Activated T-helper 1 cell treated with anti-CD3 and anti-CD28 coated beads, Interleukin-12 subunit alpha, Interleukin-12 subunit beta, Interleukin-2, Interleukin-4 antibody, amounts not matched to agents 30 ng/mL and 10 ng/mL and 1 ng/mL, durations not matched to agents 14 hours and 24 hours and 36 hours (primary cell): ENCODE data around the gene TMEM238. TPM values are rescaled to one million over a fixed set of nuclear protein-coding genes. Genes with fewer than 3 reads are reported as not detected.

Source experiments
- DNase-seq: peaks from one replicate; pipeline ENCODE4 v3.0.0; 2021; ENCODE audit warnings: low spot score
- H3K27ac Mint-ChIP-seq: one replicate; pipeline ENCODE4 v1.8.0; 2021; ENCODE audit warnings: mild to moderate bottlenecking, mixed read lengths
- H3K27me3 Mint-ChIP-seq: one replicate; pipeline ENCODE4 v1.8.0; 2022; ENCODE audit warnings: mild to moderate bottlenecking, moderate library complexity, mixed read lengths; ENCODE audit not compliant: insufficient read depth
- H3K36me3 Mint-ChIP-seq: one replicate; pipeline ENCODE4 v1.8.0; 2021; ENCODE audit warnings: low read depth, mixed read lengths
- H3K4me1 Mint-ChIP-seq: one replicate; pipeline ENCODE4 v1.8.0; 2021; ENCODE audit warnings: low read depth, mixed read lengths
- H3K4me3 Mint-ChIP-seq: one replicate; pipeline ENCODE4 v1.8.0; 2021; ENCODE audit warnings: mild to moderate bottlenecking, moderate library complexity, mixed read lengths
- H3K9me3 Mint-ChIP-seq: one replicate; pipeline ENCODE4 v1.8.0; 2021; ENCODE audit warnings: mixed read lengths
- intact Hi-C: fragments of 100-400 bp; cut with micrococcal nuclease; formaldehyde crosslinking; loops from one replicate; pipeline ENCODE4 v1.15.1; 2024
- total RNA-seq: library from RNA; stranded (reverse); gene quantifications from 2 replicates; pipeline ENCODE4 v1.2.3, GENCODE V29; 2022

Gene TMEM238
- total RNA-seq, 1 donor from 2014 or later = 10.6 TPM

DNA sequence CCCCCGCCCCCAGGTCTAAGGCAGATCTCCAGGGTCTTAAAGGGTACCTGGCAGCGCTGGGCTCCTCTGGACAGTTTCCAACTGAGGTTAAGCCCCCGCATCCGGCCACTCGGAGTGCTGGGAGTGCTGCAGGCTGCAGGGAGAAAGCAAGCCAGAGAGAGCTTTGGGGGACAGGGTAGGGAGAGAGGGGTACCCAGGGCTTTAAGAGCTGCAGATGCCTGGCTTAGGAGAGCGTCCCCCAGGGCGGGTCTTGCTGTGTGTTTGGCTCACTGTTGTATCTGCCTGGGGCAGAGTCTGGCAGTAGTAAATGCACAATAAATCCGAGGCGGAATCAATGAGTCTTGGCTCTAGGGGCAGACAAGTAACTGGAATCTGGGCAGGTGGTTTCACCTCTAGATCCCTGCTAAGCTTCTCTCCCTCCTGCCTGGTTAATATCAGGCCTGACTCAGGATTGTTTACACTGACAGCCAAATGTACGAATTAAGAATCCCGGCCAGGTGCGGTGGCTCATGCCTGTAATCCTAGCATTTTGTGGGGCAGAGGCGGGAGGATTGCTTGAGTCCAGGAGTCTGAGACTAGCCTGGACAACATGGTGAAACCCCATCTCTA lies 28.8 kb downstream of the TMEM238 start:
- no peaks in the 10 kb centered on the region for H3K36me3 Mint-ChIP-seq
- peaks cover 26% of the 10 kb centered on the region for H3K4me1 Mint-ChIP-seq
- peak overlapping the region; percentile 33 for H3K4me3 Mint-ChIP-seq
- intact Hi-C loops = loop anchor here (2.0 kb wide), 1 partner anchor 13 kb away; no protein-coding TSS in a partner anchor
- no peaks in the 10 kb centered on the region for H3K9me3 Mint-ChIP-seq
- H3K27me3 Mint-ChIP-seq = peaks cover 44% of the 10 kb centered on the region
- DNase-seq = no peak
- no peak overlapping the region for H3K27ac Mint-ChIP-seq

DNA sequence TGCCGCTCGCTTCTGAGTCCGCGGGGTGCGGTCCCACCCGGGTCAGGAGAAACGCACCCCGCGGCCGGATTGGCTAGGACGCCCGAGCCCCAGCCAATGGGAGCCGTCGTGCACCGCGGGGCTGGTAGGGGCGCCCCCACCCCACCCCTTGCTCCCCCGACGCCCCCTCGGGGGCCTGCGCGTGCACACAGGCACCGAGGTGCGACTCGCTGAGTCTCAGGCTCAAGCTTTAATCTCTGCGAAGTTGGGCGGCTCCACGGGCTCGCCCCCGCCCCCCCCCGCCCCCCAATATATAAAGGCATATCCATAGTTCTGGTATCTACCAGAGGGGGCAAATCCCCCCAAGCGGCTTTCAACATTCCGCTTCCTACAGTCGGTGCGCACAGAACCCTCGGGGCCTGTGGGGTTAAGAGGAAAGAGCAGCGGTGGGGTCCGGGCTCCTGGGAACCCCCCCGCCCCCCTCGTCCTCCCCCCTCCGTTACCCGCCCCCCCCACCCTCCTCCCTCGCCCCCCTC lies 29.3 kb downstream of the TMEM238 start, which contains the start of gene COX6B2:
Gene COX6B2, minus strand, starts transcription at position 22 of the 515 bp plus-strand sequence. CDS start 198 bp downstream, outside the sequence.
- H3K9me3 Mint-ChIP-seq = no peaks in the 10 kb centered on the region
- intact Hi-C loops = loop anchor here (1.0 to 2.0 kb wide), 4 partner anchors 14 to 74 kb away; partner anchors contain the start of genes HSPBP1, KMT5C and RPL28
- peak within 1 kb of the TSS; percentile 82 for H3K4me3 Mint-ChIP-seq
- DNase-seq = no peak
- H3K27ac Mint-ChIP-seq = no peak within 1 kb of the TSS
- peaks cover 26% of the 10 kb centered on the region for H3K4me1 Mint-ChIP-seq
- H3K36me3 Mint-ChIP-seq = no peaks in the 10 kb centered on the region
- peaks cover 44% of the 10 kb centered on the region for H3K27me3 Mint-ChIP-seq

DNA sequence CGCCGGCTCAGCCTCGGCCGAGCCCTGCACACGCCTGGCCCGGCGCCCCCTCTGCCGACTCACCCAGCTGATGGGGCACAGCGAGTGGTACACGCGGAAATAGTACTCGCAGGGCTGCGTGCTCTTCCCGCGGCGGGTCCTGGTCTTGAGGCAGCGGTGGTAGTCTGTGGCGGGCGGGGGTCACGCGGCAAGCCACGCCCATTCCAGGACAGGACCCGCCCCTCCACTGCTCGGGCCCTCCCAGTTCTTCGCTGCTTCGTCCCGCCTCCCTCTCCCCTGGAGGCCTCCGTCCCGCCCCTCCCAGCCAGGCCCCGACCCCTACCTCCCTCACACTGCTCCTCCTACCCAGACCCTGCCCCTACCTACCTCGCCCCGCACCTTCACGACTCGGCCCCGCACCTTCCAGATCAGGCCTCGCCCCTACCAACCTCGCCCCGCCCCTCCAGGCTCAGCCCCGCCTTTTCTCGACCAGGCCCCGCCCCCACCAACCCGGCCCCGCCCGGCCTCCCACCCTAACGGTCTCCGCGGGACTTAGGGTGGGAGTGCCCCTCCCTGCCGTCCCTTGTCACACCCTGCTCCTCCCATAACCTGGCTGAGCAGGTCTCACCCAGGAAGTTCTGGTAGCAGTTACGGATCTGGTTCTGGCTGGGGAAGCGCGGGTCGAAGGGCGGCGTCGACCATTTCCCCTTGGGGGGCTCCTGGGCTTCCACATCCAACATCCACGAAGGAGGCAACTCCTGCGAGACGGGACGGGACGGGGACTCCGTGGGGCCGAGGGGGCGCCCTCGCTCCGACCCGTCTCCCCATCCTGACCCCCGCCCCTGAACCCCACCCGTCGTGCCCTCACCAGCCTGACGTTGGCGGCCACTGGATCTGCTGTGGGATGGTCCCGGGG lies 30.0 kb downstream of the TMEM238 start:
- no peaks in the 10 kb centered on the region for H3K9me3 Mint-ChIP-seq
- H3K4me3 Mint-ChIP-seq = peak overlapping the region; percentile 82
- peak; percentile 45 for DNase-seq
- peaks cover 44% of the 10 kb centered on the region for H3K27me3 Mint-ChIP-seq
- intact Hi-C loops = loop anchor here (1.0 to 2.0 kb wide), 4 partner anchors 15 to 74 kb away; partner anchors contain the start of genes HSPBP1, KMT5C and RPL28
- no peak overlapping the region for H3K27ac Mint-ChIP-seq
- peaks cover 26% of the 10 kb centered on the region for H3K4me1 Mint-ChIP-seq
- no peaks in the 10 kb centered on the region for H3K36me3 Mint-ChIP-seq

DNA sequence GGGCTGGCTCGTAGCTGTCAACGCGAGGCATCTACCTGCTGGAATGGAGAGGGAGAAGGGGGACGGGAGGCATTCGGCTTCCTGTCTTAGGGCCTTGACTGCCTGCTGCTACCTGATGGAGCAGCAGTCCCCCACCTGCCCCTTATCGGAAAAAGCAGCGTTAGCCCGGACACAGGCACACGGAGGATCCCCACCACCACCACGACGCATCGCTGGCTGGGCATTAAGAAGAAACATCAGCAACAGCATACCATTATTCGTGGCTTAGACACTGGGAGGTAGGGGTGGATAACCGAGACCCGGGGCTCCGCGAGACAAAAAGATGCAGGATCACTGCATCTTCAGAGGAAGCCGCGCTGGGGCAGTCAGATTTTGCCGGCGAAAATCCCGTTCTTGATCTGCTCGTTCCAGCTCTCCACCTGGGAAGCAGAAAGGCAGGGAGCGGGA lies 30.7 kb downstream of the TMEM238 start:
- peaks cover 43% of the 10 kb centered on the region for H3K27me3 Mint-ChIP-seq
- H3K27ac Mint-ChIP-seq = no peak overlapping the region
- no peaks in the 10 kb centered on the region for H3K36me3 Mint-ChIP-seq

DNA sequence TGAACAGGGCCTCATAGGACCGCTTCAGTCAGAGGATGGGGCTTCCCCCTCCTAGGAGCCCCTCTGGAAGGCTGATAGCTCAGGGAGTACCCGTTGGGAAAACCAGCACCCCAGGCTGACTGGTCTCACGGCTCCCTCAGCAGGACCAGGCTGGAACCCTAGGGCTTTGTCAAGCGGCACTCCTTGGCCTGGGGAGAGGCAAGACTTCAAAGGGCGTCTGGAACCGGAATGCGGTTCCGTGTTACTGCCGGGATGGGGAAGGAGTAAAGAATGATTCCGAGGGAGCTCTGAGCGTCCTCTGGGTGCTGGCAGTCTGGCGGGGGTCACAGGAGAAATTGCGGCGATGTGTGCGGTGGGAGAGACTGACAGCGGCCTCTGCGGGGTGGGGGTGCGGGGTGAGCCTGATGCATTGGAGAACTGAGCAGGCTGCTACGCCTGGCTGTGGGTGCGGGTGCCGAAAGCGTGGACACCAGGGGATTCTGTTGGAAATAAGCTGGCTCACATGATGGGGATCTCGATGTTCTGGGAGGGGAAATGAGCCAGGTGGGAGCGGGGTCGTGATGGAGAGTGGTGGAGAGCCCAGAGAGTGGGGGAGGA lies 31.4 kb downstream of the TMEM238 start:
- Mint-ChIP-seq H3K4me3 (peak overlapping the region; percentile 82), H3K9me3 (no peaks in the 10 kb centered on the region), H3K36me3 (no peaks in the 10 kb centered on the region), H3K27me3 (peaks cover 42% of the 10 kb centered on the region), H3K4me1 (peaks cover 26% of the 10 kb centered on the region), H3K27ac (peak overlapping the region; percentile 13)
- no peak for DNase-seq
- intact Hi-C loops = no loop called here

More for the DNA sequence above, 30.7 kb downstream of the TMEM238 start:
- no peak for DNase-seq
- H3K4me3 Mint-ChIP-seq = peak overlapping the region; percentile 82
- H3K4me1 Mint-ChIP-seq = peaks cover 26% of the 10 kb centered on the region
- H3K9me3 Mint-ChIP-seq = no peaks in the 10 kb centered on the region
- intact Hi-C loops = no loop called here

DNA sequence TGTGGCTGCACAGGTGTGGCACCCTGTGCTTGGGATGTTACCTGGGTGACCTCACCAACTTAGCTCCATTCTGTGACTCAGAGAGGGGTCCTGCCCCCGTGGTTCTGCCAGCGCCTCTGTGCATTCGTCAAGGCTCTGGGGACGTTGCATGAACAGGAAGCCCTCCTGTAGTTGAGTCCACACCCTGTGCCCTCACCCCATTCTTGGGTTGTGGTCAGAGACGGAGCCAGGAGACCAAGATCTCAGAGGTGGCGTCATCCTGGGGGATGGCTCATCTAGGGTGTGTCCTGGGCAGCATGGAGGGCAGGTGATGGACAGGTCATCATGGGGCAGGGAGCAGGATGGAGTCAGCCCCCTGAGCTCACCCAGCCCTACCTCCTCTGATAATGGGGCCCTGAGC lies 32.1 kb downstream of the TMEM238 start:
- intact Hi-C loops = no loop called here
- H3K36me3 Mint-ChIP-seq = no peaks in the 10 kb centered on the region
- H3K27ac Mint-ChIP-seq = no peak overlapping the region
- peaks cover 26% of the 10 kb centered on the region for H3K4me1 Mint-ChIP-seq
- no peak for DNase-seq
- H3K9me3 Mint-ChIP-seq = no peaks in the 10 kb centered on the region
- H3K27me3 Mint-ChIP-seq = peaks cover 36% of the 10 kb centered on the region
- peak overlapping the region; percentile 30 for H3K4me3 Mint-ChIP-seq

DNA sequence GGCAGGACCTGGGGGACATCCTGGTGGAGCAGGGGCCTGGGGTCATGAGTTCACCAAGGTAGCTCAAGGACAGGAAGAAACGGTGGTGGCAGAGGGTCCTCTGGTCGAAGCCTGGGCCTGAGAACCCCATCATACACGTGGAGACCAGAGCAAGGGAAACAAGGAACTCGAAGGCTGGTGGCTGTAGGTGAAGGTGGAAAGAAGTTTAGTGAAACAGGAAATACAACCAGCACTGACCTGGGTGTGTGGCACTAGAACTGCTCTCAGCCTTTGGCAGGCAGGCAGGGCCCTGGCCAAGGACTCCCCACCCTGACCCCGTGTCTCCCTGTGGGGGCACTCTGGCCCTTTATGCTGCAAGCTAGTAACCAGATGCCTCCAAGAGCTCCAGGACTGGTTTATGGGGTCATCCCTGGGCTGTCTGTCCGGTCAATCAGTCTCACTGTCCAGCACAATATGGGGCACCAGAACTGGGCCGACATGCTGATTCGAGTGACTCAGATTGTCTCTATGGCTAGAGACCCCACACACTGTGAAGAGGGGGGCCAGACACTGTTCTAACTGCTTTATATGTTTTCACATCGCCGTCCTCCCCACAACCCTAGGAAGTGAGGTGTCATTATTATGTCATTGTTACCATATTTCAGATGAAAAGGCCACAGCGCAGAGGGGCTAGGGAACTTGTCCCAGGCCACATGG lies 33.3 kb downstream of the TMEM238 start:
- no peaks in the 10 kb centered on the region for H3K36me3 Mint-ChIP-seq
- H3K9me3 Mint-ChIP-seq = no peaks in the 10 kb centered on the region
- intact Hi-C loops = no loop called here
- H3K27me3 Mint-ChIP-seq = peaks cover 32% of the 10 kb centered on the region
- H3K27ac Mint-ChIP-seq = no peak overlapping the region
- peaks cover 26% of the 10 kb centered on the region for H3K4me1 Mint-ChIP-seq
- DNase-seq = no peak
- H3K4me3 Mint-ChIP-seq = peak overlapping the region; percentile 22

DNA sequence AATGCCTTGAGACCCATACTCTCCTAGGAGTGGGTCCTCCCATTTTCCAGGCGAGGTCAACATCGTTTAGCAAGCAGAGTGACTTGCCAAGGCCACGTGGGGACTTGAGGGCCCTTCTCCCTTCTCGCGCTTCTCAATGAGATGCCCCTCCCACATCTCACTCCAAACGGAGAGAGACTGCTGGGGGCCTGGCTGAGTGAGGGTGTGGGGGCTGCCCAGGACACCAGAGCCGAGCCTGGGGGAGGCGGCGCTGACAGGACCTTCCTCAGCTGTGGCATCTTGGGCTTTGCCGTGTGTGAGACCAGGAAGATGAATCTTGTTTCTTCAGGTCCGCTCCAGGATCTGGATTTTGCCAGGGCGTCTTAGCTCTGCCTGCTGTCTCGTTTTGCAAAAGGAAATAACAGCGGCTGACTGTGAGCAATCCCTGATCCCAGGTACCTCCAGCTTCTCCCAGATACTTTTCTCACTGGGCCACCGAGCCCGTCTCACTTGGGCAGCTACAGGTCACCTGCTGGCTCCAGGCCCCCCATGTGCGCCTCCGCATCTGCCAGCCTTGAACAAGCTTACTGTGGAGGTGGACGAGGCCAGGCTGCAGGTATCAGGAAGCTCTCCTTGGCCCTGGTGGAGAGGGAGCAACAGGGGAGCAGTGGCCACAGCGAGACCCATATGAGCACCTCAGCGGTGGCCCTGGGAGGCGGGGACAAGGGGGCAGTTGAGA lies 35.6 kb downstream of the TMEM238 start:
- Mint-ChIP-seq H3K27me3 (peaks cover 20% of the 10 kb centered on the region), H3K4me1 (peaks cover 25% of the 10 kb centered on the region), H3K4me3 (no peak overlapping the region), H3K9me3 (no peaks in the 10 kb centered on the region), H3K36me3 (peaks cover 3% of the 10 kb centered on the region), H3K27ac (no peak overlapping the region)
- no peak for DNase-seq
- intact Hi-C loops = no loop called here

DNA sequence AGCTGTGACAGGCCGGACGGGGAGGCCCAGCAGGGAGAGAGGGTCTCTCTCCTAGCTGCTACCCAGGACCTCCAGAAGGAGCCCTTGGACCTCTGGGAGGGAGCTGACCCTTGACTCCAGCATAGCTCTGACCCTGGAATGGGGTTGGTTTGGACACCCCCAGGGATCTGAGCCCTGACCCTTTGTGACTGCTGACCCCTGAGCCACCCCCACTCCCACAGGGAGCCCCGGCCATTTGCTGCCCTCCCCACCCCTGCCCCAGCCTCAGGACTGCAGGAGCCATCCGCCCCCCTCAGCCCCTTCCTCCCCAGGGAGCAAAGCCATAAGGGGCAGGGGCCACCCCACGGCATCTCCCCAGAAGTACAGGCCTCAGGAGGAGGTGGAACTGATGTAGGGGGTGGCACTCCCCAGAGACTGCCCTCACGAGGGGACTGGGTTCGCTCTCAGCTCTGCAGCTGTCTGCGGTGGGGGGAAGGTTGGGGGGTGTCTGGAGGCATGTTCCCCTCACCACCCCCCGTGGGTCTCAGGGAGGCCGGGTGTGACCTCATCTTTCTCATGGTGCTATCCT lies 36.6 kb downstream of the TMEM238 start:
- Mint-ChIP-seq H3K4me3 (no peak overlapping the region), H3K4me1 (peaks cover 15% of the 10 kb centered on the region), H3K9me3 (no peaks in the 10 kb centered on the region), H3K27ac (no peak overlapping the region), H3K36me3 (peaks cover 5% of the 10 kb centered on the region), H3K27me3 (peaks cover 11% of the 10 kb centered on the region)
- DNase-seq = no peak
- intact Hi-C loops = no loop called here

DNA sequence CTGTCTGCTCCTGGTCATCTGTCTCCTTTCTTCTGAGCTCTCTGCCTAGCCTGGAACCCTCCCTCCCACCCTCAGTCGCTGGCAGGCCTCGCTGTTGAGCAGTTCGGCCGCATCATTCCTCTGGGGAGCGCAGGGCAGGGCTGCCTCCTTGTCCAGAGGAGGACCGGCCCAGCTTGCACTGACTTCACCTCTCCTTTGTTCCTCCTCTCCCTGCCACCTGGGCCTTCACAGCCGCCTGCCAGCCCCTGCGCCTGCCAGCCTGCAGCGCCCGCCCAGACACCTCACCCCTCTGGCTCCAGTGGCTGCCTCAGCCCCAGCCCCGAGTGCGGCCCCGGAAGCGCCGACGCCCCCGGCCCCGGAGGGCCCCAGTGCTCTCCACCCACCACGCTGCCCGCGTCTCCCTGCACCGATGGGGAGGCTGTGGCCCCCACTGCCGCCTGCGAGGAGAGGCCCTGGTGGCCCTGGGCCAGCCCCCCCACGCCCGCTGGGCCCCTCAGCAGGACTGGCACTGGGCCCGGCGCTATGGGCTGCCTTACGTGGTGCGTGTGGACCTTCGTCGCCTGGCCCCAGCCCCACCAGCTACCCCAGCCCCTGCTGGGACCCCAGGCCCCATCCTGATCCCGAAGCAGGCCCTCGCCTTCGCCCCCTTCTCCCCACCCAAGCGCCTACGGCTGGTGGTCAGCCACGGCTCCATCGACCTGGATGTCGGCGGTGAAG lies 37.2 kb downstream of the TMEM238 start:
- no peaks in the 10 kb centered on the region for H3K9me3 Mint-ChIP-seq
- no peak for DNase-seq
- peaks cover 5% of the 10 kb centered on the region for H3K36me3 Mint-ChIP-seq
- peaks cover 10% of the 10 kb centered on the region for H3K4me1 Mint-ChIP-seq
- no peak overlapping the region for H3K27ac Mint-ChIP-seq
- H3K4me3 Mint-ChIP-seq = no peak overlapping the region
- intact Hi-C loops = no loop called here
- H3K27me3 Mint-ChIP-seq = peaks cover 6% of the 10 kb centered on the region
